HepG2 (cell line): Measurements from ENCODE around the gene SLAIN2. TPM values are rescaled to one million over a fixed set of nuclear protein-coding genes. Genes with fewer than 3 reads are reported as not detected.
A peak's percentile ranks its signal among the peaks of the same experiment; 100 is the strongest.

Experiments
- BCL6 ChIP-seq: IDR thresholded peaks from 2 replicates; pipeline ENCODE4 v1.6.1; 2016; ENCODE audit warnings: missing genetic modification reagents, missing compliant biosample characterization
- FOXA1 ChIP-seq, 2 experiments: fragments of 450-650 bp in 1 of 2; sonication (generic) in 1 of 2; formaldehyde crosslinking in 1 of 2; IDR thresholded peaks; 2 replicates each; pipeline versions ENCODE4 v1.4.0 to v1.6.1; 2016 to 2020; ENCODE audit warnings: missing genetic modification reagents in 1 of 2
- ISX ChIP-seq: sonication (generic); formaldehyde crosslinking; conservative IDR thresholded peaks from 2 replicates; pipeline ENCODE4 v1.5.0; 2020; ENCODE audit warnings: missing genetic modification reagents
- MEF2D ChIP-seq: sonication (generic); formaldehyde crosslinking; IDR thresholded peaks from 2 replicates; pipeline ENCODE4 v1.5.1; 2020; ENCODE audit warnings: mild to moderate bottlenecking, missing genetic modification reagents
- MXD1 ChIP-seq: sonication (generic); formaldehyde crosslinking; IDR thresholded peaks from 2 replicates; pipeline ENCODE4 v1.4.0; 2020; ENCODE audit warnings: mild to moderate bottlenecking, missing genetic modification reagents
- MZF1 ChIP-seq: sonication (generic); formaldehyde crosslinking; IDR thresholded peaks from 2 replicates; pipeline ENCODE4 v1.8.1; 2023; ENCODE audit warnings: mild to moderate bottlenecking, missing genetic modification reagents, borderline replicate concordance
- NR2F6 ChIP-seq, 2 experiments: IDR thresholded peaks; 2 replicates each; pipeline ENCODE4 v1.6.1; 2016; ENCODE audit warnings: antibody characterized with exemption in 1 of 2, mild to moderate bottlenecking in 1 of 2
- ONECUT2 ChIP-seq: sonication (generic); formaldehyde crosslinking; IDR thresholded peaks from 2 replicates; pipeline ENCODE4 v1.4.0; 2020; ENCODE audit warnings: missing genetic modification reagents
- PHF5A ChIP-seq: IDR thresholded peaks from one replicate; pipeline ENCODE4 v1.6.1; 2018; ENCODE audit warnings: low read depth, missing genetic modification reagents; ENCODE audit not compliant: unreplicated experiment
- POLR2AphosphoS2 ChIP-seq: IDR thresholded peaks from 2 replicates; pipeline ENCODE4 v1.6.1; 2011; ENCODE audit warnings: low read depth, low read length, improper control_type of control experiment
- PRPF4 ChIP-seq: fragments of 200-400 bp; formaldehyde crosslinking; IDR thresholded peaks from 2 replicates; pipeline ENCODE4 v1.6.1; 2016; ENCODE audit warnings: low read length, low read depth; ENCODE audit not compliant: poor library complexity, severe bottlenecking
- RFX5 ChIP-seq: IDR thresholded peaks from 2 replicates; pipeline ENCODE4 v1.6.1; 2011; ENCODE audit warnings: low read depth, low read length, improper control_type of control experiment
- TCF7L2 ChIP-seq: IDR thresholded peaks from 2 replicates; pipeline ENCODE4 v1.6.1; 2011; ENCODE audit warnings: mild to moderate bottlenecking, low read depth, low read length, moderate library complexity
- ZBTB39 ChIP-seq: sonication (generic); formaldehyde crosslinking; IDR thresholded peaks from 2 replicates; pipeline ENCODE4 v1.5.0; 2020; ENCODE audit warnings: missing genetic modification reagents
- ZMYM2 ChIP-seq: sonication (generic); formaldehyde crosslinking; IDR thresholded peaks from 2 replicates; pipeline ENCODE4 v1.8.0; 2022; ENCODE audit warnings: mild to moderate bottlenecking, missing genetic modification reagents
- ZNF275 ChIP-seq: sonication (generic); formaldehyde crosslinking; IDR thresholded peaks from 2 replicates; pipeline ENCODE4 v1.8.0; 2022; ENCODE audit warnings: missing genetic modification reagents, mild to moderate bottlenecking, inconsistent platforms, borderline replicate concordance
- ZNF557 ChIP-seq: sonication (generic); formaldehyde crosslinking; IDR thresholded peaks from 2 replicates; pipeline ENCODE4 v1.4.0; 2020; ENCODE audit warnings: missing genetic modification reagents
- ZNF563 ChIP-seq: sonication (generic); formaldehyde crosslinking; IDR thresholded peaks from 2 replicates; pipeline ENCODE4 v1.8.0; 2022; ENCODE audit warnings: mild to moderate bottlenecking, moderate library complexity, missing genetic modification reagents
- ZNF850 ChIP-seq: sonication (generic); formaldehyde crosslinking; conservative IDR thresholded peaks from 2 replicates; pipeline ENCODE4 v1.9.0; 2021; ENCODE audit warnings: mild to moderate bottlenecking, missing genetic modification reagents
- ZSCAN5A ChIP-seq: sonication (generic); formaldehyde crosslinking; IDR thresholded peaks from 2 replicates; pipeline ENCODE4 v1.8.0; 2022; ENCODE audit warnings: mild to moderate bottlenecking, missing genetic modification reagents, borderline replicate concordance
- polyA plus RNA-seq, 8 experiments: library from polyadenylated mRNA; depleted of rRNA in 3 of 8; stranded (reverse) in 7 of 8; unstranded in 1 of 8; fragments of >200 nt; fragmentation: Illumina TruSeq in 4 of 8; extraction: Trizol in 4 of 8; gene quantifications; 2 replicates each; pipeline versions ENCODE4 v1.2.1 to v1.2.3, GENCODE V29; 2011 to 2016; ENCODE audit warnings: low read depth in 4 of 8, missing spikeins in 1 of 8, mixed read lengths in 1 of 8; ENCODE audit not compliant: insufficient read depth in 1 of 8
- total RNA-seq, 5 experiments: library from RNA; depleted of rRNA; stranded (reverse); fragments of >200 nt; fragmentation: Illumina TruSeq; extraction: Trizol; gene quantifications; 2 replicates each; pipeline ENCODE4 v1.2.3, GENCODE V29; 2016; ENCODE audit warnings: low read depth in 1 of 5

Gene SLAIN2
- total and polyA plus RNA-seq, 2 of the 13 experiments (the other 11 are each of a cell fraction or from before 2014, with no cell fraction given) = 20.7 to 22.5 TPM

- peak; percentile 73; the same call in 1 of the 2 replicates for TF ChIP-seq ZNF275 (CRISPR knock-in tag)
- TF ChIP-seq ZSCAN5A (CRISPR knock-in tag) = no peak
- no peak for TF ChIP-seq ISX (CRISPR knock-in tag)
- no peak for TF ChIP-seq FOXA1 (IDR thresholded peaks at IDR 0.05)
- no peak for TF ChIP-seq FOXA1 (CRISPR knock-in tag; IDR thresholded peaks at IDR 0.05)
- TF ChIP-seq BCL6 (CRISPR knock-in tag) = no peak
- no peak for TF ChIP-seq ZNF850
- no peak for TF ChIP-seq MZF1
- TF ChIP-seq MEF2D = no peak
- no peak for TF ChIP-seq TCF7L2
- TF ChIP-seq PRPF4 = no peak
- TF ChIP-seq ZNF557 (CRISPR knock-in tag) = no peak
- no peak for TF ChIP-seq ZBTB39 (CRISPR knock-in tag)
- 0 out of 2 replicates have a peak, but pooled peaks have one; percentile 29 for TF ChIP-seq ZNF563 (CRISPR knock-in tag)
- TF ChIP-seq PHF5A (CRISPR knock-in tag) = no peak
- no peak for TF ChIP-seq NR2F6 (IDR thresholded peaks at IDR 0.05)
- TF ChIP-seq NR2F6 (CRISPR knock-in tag; IDR thresholded peaks at IDR 0.05) = no peak
- no peak for TF ChIP-seq ZMYM2 (CRISPR knock-in tag)
- peak; percentile 30; the same call in 1 of the 2 replicates for TF ChIP-seq ONECUT2 (CRISPR knock-in tag)
- TF ChIP-seq RFX5 = no peak
- no peak for TF ChIP-seq POLR2AphosphoS2
- TF ChIP-seq MXD1 (CRISPR knock-in tag) = no peak; the same call in 1 of the 2 replicates
Measured at GRCh38 chr4:48340965-48341775, at the start of gene SLAIN2 (continued).
